Naive B cell (primary cell): Measurements from ENCODE around the gene ENOX2. TPM values are rescaled to one million over a fixed set of nuclear protein-coding genes. Genes with fewer than 3 reads are reported as not detected.

Source experiments
- ATAC-seq, 2 donors: fragments of 150-1000 bp; cut with Tn5 transposase; 2 replicates each; pipeline ENCODE4 v1.10.0; 2021; ENCODE audit warnings: low read depth in 2 of 2, mild to moderate bottlenecking in 2 of 2, moderate library complexity in 2 of 2
- DNase-seq: peaks from one replicate; pipeline ENCODE4 v3.0.0; 2022
- H3K27ac Mint-ChIP-seq, 6 donors: one replicate each; pipeline ENCODE4 v1.8.0; 2020 to 2022; ENCODE audit warnings: mild to moderate bottlenecking in 6 of 6, mixed read lengths in 6 of 6, moderate library complexity in 5 of 6, inconsistent platforms in 2 of 6
- H3K27me3 Mint-ChIP-seq, 3 donors: one replicate each; pipeline ENCODE4 v1.8.0; 2021 to 2022; ENCODE audit warnings: mixed read lengths in 3 of 3, mild to moderate bottlenecking in 1 of 3
- H3K36me3 Mint-ChIP-seq, 2 donors: one replicate each; pipeline ENCODE4 v1.8.0; 2020 to 2022; ENCODE audit warnings: mixed read lengths in 2 of 2, inconsistent platforms in 1 of 2, mild to moderate bottlenecking in 1 of 2
- H3K4me1 Mint-ChIP-seq, 3 donors: one replicate each; pipeline ENCODE4 v1.8.0; 2020 to 2022; ENCODE audit warnings: mixed read lengths in 3 of 3, inconsistent platforms in 1 of 3, mild to moderate bottlenecking in 1 of 3, moderate library complexity in 1 of 3
- H3K4me3 Mint-ChIP-seq, 8 donors: one replicate each; pipeline ENCODE4 v1.8.0; 2020 to 2022; ENCODE audit warnings: mild to moderate bottlenecking in 8 of 8, mixed read lengths in 8 of 8, moderate library complexity in 8 of 8, inconsistent platforms in 2 of 8
- H3K9me3 Mint-ChIP-seq, 7 donors: one replicate each; pipeline ENCODE4 v1.8.0; 2020 to 2022; ENCODE audit warnings: mixed read lengths in 7 of 7, mild to moderate bottlenecking in 5 of 7, inconsistent platforms in 2 of 7, moderate library complexity in 1 of 7
- polyA plus RNA-seq, 6 donors: library from polyadenylated mRNA; unstranded; fragments of 300-500 nt; fragmentation: Illumina TruSeq; gene quantifications; one replicate each; pipeline ENCODE4 v1.2.3, GENCODE V29; 2021; ENCODE audit warnings: low read depth in 6 of 6

The ENOX2 gene
- polyA plus RNA-seq, 6 donors from 2014 or later, result 17.2 to 32.6 (median 25.2) TPM

DNA sequence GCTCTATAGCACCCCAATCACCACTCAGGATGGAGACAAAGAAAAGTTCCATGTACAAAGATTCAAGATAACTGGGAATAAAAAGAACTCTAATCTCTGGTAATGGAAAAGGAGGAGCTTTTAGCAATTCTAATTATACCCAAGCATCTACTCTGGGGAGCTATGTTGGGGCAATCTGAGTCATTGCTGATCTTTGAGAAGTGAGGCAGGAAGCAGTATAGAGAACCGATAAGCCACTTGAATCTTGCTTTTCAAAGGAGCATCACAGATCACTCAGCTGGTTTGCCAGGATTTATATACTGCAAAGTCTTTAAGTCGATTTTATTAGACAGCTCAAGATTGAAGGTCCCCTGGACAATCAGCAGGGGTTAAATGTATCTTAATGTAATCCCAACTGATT, 220.0 kb downstream of the ENOX2 start:
- H3K27ac Mint-ChIP-seq, result no peak overlapping the region
- no peaks in the 10 kb centered on the region for H3K27me3 Mint-ChIP-seq
- H3K4me3 Mint-ChIP-seq, result no peak overlapping the region
- H3K36me3 Mint-ChIP-seq, result peaks cover 5 to 21% of the 10 kb centered on the region in 2 donors
- peaks cover 0 to 5% (median 0%) of the 10 kb centered on the region in 7 donors for H3K9me3 Mint-ChIP-seq
- no peak for DNase-seq
- no peaks in the 10 kb centered on the region for H3K4me1 Mint-ChIP-seq
- ATAC-seq, result no peak

DNA sequence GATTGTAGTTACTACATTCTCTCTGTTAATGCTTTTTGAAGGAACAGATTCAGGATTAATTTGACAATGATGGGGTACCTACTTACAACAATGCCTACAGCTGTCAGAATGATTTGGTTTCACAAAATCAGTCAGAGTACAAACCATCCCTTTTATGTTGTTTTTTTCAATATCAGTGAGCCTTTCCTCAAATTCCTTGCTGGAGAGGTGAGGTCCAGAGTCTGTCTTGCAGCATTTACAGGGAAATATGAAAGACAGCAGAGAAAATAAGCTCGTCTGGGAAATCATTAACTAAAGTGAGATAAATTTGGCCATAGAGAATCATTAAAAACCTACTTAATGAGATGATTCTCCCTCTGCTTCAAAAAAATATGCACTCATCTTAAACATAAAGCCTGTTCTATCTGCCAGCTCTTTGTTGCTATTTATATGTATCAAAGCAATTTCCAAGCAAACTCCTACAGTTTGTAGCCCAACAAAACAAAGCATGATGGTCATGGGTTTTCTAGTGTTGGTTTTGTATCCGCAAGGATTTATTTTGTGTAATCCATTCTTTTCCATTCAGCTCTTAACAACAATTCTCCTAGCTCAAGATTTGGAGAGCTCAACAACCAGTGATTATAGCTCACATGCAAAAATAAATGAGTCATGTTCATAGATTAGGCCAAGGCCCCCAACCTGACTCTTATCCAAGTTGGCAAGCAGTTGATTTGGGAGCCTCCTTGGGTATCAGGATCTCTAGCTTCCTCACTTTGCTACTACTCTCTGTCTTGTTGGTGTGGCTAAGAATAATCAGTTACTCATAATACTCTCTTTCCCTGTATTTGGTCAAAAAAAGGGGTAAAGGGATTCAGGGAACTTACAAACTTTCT, 222.6 kb downstream of the ENOX2 start:
- Mint-ChIP-seq H3K36me3 (peaks cover 9 to 23% of the 10 kb centered on the region in 2 donors), H3K27ac (no peak overlapping the region), H3K4me3 (no peak overlapping the region), H3K27me3 (no peaks in the 10 kb centered on the region), H3K9me3 (peaks cover 0 to 5% (median 0%) of the 10 kb centered on the region in 7 donors), H3K4me1 (no peaks in the 10 kb centered on the region)
- no peak for ATAC-seq
- DNase-seq, result no peak

DNA sequence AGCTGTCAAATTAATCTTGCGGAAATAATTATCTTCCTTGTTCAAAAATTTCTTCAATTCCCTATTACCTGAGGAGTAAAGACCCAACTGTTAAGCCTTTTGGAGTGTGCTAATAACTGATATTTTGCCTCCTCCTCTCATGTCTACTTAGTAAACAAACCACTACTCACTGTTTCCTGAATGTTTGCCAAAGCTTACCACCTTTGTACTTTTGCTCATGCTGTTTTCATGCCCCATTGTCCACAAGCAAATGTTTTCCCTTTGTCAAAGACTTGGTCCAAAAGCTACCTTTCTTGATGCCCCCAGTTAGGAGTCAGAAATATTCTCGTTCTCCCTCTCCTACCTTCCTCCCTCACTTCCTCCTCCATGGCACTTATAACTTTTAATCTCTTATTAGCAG, 226.1 kb downstream of the ENOX2 start:
- no peak overlapping the region for H3K4me3 Mint-ChIP-seq
- H3K9me3 Mint-ChIP-seq, result peaks cover 4 to 24% (median 11%) of the 10 kb centered on the region in 7 donors
- DNase-seq (no peak), ATAC-seq (no peak)
- no peaks in the 10 kb centered on the region for H3K27me3 Mint-ChIP-seq
- H3K4me1 Mint-ChIP-seq, result no peaks in the 10 kb centered on the region
- H3K36me3 Mint-ChIP-seq, result peaks cover 23 to 37% of the 10 kb centered on the region in 2 donors
- peak overlapping the region in 3 of 6 donors; percentile 2 to 44 (median 19) for H3K27ac Mint-ChIP-seq

DNA sequence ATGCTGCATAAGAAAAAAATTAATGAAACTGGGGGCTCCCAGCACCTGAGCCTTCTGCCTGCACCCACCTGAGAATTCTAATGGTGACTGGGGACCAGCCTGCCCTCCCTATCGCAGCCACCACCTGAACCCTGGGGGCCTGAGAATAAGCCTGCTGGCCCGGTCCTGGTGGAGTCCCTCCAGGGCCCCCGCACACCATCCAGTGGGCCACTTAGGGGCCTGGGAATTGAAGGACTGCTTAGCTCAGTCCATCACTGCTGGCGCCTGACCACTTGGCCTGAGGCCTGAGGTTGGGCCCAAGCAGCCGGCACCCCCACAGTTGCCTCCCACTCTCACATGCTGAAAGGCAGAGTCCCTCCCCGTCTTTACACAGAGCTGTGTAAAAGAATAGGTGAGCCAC, 230.8 kb downstream of the ENOX2 start:
- DNase-seq (no peak), ATAC-seq (no peak)
- Mint-ChIP-seq H3K9me3 (peaks cover 4 to 24% (median 11%) of the 10 kb centered on the region in 7 donors), H3K4me3 (no peak overlapping the region), H3K27ac (no peak overlapping the region), H3K27me3 (no peaks in the 10 kb centered on the region), H3K4me1 (no peaks in the 10 kb centered on the region), H3K36me3 (peaks cover 18 to 24% of the 10 kb centered on the region in 2 donors)

DNA sequence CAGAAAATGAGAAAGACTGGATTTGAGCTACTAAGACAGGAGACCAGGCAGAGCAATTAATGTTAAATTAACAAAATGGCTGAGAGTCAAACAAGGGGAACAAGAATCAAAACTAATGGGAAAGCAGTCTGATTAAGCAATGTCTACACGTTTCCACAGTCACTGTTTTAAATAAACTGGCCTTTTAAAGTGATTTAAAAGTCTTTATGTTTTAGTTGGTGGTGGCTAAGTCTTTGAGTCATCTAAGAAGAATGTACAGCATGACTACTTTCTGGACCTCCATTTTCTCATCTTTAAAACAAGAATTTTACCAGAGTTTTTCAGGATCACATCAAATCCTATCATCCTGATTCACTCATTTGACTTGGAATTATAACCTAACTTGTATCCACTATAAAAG, 233.8 kb downstream of the ENOX2 start:
- peaks cover 2 to 17% (median 10%) of the 10 kb centered on the region in 7 donors for H3K9me3 Mint-ChIP-seq
- no peak for ATAC-seq
- H3K27me3 Mint-ChIP-seq, result no peaks in the 10 kb centered on the region
- H3K36me3 Mint-ChIP-seq, result peaks cover 13 to 23% of the 10 kb centered on the region in 2 donors
- no peaks in the 10 kb centered on the region for H3K4me1 Mint-ChIP-seq
- H3K4me3 Mint-ChIP-seq, result no peak overlapping the region
- DNase-seq, result no peak
- no peak overlapping the region for H3K27ac Mint-ChIP-seq

DNA sequence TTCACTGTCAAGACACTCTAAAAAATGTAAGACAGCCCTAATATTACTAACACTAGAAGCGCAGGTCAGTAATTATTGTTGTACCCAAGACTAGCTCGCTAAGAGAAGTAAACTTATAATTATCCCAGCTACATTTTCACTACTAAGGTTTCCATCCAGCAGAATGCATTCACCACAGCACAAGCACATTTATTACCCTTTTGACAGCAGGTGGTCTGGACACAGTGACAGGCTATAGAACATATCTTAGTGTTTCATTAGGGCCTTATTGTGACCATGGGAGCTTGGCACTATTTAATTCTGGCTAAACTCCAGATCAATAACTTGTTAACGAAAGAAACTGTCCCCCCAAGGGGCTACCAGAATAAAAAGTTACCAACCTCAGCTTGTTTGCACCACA, 237.7 kb downstream of the ENOX2 start:
- H3K4me3 Mint-ChIP-seq, result no peak overlapping the region
- DNase-seq, result no peak
- H3K9me3 Mint-ChIP-seq, result no peaks in the 10 kb centered on the region
- no peak overlapping the region for H3K27ac Mint-ChIP-seq
- no peak for ATAC-seq
- H3K36me3 Mint-ChIP-seq, result peaks cover 5 to 7% of the 10 kb centered on the region in 2 donors
- H3K27me3 Mint-ChIP-seq, result no peaks in the 10 kb centered on the region
- H3K4me1 Mint-ChIP-seq, result no peaks in the 10 kb centered on the region

DNA sequence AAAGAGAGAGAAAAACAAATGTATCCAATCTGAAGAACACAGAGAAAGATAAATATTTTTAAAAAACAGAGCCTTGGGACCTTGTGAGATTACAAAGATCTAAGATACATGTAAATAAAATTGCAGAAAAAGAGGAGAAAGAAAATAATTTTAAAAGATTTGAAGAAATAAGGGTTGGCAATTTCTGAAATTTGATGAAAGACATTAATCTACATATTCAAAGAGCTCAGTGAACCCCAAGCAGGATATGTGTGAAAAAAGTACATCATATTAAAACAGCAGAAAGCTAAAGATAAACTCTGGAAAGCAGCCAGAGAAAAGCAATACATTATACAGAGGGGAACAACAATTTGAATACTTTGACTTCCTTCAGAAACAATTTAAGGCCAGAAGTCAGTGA, 244.7 kb downstream of the ENOX2 start:
- Mint-ChIP-seq H3K4me1 (no peaks in the 10 kb centered on the region), H3K9me3 (peaks cover 0 to 5% (median 0%) of the 10 kb centered on the region in 7 donors), H3K36me3 (peaks cover 7 to 10% of the 10 kb centered on the region in 2 donors), H3K4me3 (no peak overlapping the region), H3K27ac (no peak overlapping the region), H3K27me3 (no peaks in the 10 kb centered on the region)
- DNase-seq (no peak), ATAC-seq (no peak)

DNA sequence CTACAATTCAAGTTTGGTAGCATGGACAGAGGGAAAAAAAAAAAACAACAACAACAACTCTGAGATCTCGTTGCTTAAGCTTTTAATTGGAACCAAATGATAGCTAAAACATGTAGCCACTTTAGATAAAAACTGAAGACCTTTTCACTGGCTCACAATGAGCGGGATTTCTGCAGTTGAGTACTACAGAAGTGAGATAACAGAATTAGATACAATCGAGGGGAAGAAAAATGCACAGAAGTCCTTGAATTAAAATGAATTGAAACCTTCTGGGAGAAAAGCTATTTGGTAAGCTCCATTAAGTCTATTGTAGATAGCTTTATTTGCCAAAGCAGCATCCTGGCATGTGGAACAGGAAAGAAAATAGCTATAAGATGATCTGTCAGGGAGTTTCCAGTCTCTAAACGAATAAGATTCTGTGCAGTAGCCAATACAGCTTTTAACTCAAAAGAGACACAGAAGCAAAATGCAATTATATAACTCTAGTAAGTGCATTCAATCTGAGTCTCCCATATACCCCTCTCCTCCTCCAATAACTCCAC, 248.5 kb downstream of the ENOX2 start:
- no peak for ATAC-seq
- peaks cover 7 to 10% of the 10 kb centered on the region in 2 donors for H3K36me3 Mint-ChIP-seq
- H3K4me3 Mint-ChIP-seq, result no peak overlapping the region
- H3K27ac Mint-ChIP-seq, result no peak overlapping the region
- peaks cover 0 to 5% (median 0%) of the 10 kb centered on the region in 7 donors for H3K9me3 Mint-ChIP-seq
- H3K27me3 Mint-ChIP-seq, result no peaks in the 10 kb centered on the region
- DNase-seq, result no peak
- H3K4me1 Mint-ChIP-seq, result no peaks in the 10 kb centered on the region

DNA sequence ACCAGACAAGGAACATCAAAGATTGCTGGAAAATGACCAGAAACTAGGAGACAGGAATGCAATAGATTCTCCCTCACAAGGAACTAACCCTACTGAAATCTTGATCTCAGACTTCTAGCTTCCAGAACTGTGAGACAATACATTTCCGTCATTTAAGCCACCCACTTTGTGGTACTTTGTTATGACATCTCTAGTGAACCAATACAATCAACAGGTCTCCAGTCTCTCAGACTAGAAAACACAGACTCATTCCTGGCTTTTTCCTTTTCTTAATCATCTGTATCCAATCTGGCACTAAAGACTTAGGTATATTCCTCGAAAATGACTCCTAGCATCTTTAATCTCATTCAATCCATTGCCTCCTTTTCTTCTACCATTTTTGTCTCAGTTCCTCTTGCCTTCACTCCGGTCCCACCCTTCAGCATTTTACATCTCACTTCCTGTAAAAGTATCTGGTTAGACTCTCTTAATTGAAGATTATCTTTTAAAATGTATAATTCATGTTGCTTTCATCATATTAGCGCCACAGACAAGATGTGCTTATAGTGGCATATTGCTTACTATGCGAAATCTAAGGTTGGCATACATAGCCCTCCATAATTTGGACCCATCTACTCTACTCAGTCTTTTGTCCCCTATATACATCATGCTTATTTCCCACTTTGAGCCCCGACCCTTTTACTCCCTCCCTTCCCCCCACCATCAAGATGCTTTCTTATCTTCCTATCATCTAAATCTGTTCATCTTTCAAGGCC, 250.0 kb downstream of the ENOX2 start:
- H3K27me3 Mint-ChIP-seq, result no peaks in the 10 kb centered on the region
- no peaks in the 10 kb centered on the region for H3K4me1 Mint-ChIP-seq
- no peak overlapping the region for H3K27ac Mint-ChIP-seq
- H3K36me3 Mint-ChIP-seq, result peaks cover 7% of the 10 kb centered on the region in 2 donors
- no peak overlapping the region for H3K4me3 Mint-ChIP-seq
- ATAC-seq (no peak), DNase-seq (no peak)
- peaks cover 0 to 2% (median 0%) of the 10 kb centered on the region in 7 donors for H3K9me3 Mint-ChIP-seq

DNA sequence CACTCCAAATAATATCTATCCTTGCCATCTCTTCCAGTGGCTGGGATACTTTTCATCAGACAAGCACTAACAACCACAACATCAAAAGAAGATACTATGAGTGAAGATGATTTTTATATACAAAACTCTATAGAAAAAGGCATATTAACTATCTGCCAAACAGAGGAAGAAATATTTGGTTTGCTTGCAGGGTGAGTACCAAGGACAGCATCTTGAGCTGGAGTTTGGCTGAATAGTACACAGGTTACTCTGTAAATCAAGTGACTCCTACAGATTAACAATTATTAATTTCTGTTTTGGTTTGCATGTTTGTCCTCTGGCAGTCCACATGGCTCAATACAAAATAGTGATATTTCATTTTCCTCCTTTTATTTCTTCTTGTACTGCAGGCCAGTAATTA, 253.3 kb downstream of the ENOX2 start:
- ATAC-seq (no peak), DNase-seq (no peak)
- Mint-ChIP-seq H3K4me3 (no peak overlapping the region), H3K36me3 (no peaks in the 10 kb centered on the region), H3K27ac (no peak overlapping the region), H3K27me3 (no peaks in the 10 kb centered on the region), H3K9me3 (peaks cover 0 to 2% (median 0%) of the 10 kb centered on the region in 7 donors), H3K4me1 (no peaks in the 10 kb centered on the region)

DNA sequence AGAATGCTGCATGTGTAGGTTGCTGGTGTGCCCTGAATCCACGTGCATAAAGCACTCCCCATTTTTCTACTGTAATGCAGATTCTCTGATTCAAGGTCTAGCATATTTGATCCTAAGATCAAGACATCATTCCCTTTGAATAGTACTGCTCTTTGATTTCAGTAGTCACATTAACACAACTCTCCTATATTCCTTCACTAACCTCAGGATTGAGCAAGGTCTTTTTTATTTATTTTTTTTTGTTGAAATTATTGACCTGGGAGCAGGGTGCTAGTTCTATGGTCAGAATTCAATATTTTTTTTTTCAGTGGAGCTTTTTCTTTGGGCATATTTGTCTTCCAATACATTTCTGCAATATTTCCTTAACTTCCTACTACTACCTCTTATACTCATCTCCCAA, 255.5 kb downstream of the ENOX2 start:
- no peak overlapping the region for H3K27ac Mint-ChIP-seq
- no peak overlapping the region for H3K4me3 Mint-ChIP-seq
- peaks cover 0 to 6% (median 2%) of the 10 kb centered on the region in 7 donors for H3K9me3 Mint-ChIP-seq
- no peak for DNase-seq
- ATAC-seq, result no peak
- no peaks in the 10 kb centered on the region for H3K36me3 Mint-ChIP-seq
- H3K27me3 Mint-ChIP-seq, result no peaks in the 10 kb centered on the region
- H3K4me1 Mint-ChIP-seq, result no peaks in the 10 kb centered on the region

DNA sequence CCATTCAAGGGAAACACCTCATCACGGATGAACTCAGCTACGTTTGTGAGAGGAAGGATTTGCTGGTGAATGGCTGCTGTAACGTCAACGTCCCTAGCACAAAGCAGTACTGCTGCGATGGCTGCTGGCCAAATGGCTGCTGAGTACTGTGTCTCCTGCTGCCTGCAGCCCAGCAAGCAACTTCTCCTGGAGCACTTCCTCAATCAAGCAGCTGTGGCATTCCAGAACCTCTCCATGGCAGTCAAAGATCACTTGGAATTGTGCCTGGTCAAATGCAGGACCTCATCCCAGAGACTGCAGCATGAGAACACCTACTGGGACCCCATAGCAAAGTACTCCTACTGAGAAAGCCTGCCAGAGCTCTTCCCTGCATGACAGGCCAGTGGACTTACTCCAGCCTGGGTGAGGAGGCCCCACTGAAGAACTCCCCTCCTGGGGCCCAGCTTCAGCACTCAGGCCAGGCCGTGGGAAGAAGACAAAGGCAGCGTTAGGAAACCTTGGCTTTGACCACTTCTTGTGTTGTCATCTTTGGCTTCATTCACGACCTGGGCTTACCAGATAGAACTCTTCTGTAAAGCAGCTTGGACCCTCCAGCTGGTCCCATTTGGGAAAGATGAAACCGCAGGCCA, 256.9 kb downstream of the ENOX2 start:
- H3K4me3 Mint-ChIP-seq, result no peak overlapping the region
- H3K9me3 Mint-ChIP-seq, result peaks cover 0 to 6% (median 2%) of the 10 kb centered on the region in 7 donors
- no peaks in the 10 kb centered on the region for H3K36me3 Mint-ChIP-seq
- no peaks in the 10 kb centered on the region for H3K27me3 Mint-ChIP-seq
- no peak overlapping the region for H3K27ac Mint-ChIP-seq
- DNase-seq, result no peak
- H3K4me1 Mint-ChIP-seq, result no peaks in the 10 kb centered on the region
- no peak for ATAC-seq

DNA sequence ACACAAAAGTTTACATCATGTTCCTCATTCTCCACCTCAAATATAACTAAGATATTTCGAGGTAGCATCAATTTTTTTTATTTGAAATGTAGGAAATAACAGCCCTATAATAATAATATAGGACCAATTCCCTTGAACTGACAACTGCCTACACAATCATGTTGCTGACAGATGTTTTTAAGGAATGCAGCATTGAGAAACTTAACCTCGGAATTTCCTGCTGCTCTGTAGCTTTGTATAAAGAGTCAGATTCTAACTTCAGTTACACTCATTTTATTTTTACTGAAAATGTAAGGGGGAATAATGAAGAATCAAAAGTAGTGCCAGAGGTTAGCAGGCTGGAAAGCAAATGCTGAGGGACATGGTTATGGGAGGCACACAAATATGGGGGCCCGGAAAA, 265.4 kb downstream of the ENOX2 start:
- Mint-ChIP-seq H3K36me3 (peaks cover under 1 to 11% of the 10 kb centered on the region in 2 donors), H3K9me3 (no peaks in the 10 kb centered on the region), H3K27me3 (no peaks in the 10 kb centered on the region), H3K4me1 (no peaks in the 10 kb centered on the region), H3K4me3 (no peak overlapping the region), H3K27ac (peak overlapping the region in 3 of 6 donors; percentile 12 to 86 (median 22))
- ATAC-seq (no peak), DNase-seq (no peak)
